KMS-11 (cell line): ENCODE results near the gene RAMP1.

ENCODE experiments used
- H2AFZ ChIP-seq: fragments of 200-600 bp; sonication (generic); 2 replicates; pipeline ENCODE4 v1.6.1; 2016; ENCODE audit warnings: antibody characterized with exemption, mixed run types, low read depth
- H3K27ac ChIP-seq: fragments of 200-600 bp; sonication (generic); 2 replicates; pipeline ENCODE4 v1.6.1; 2016; ENCODE audit warnings: mild to moderate bottlenecking, mixed run types
- H3K27me3 ChIP-seq: fragments of 200-600 bp; sonication (generic); 2 replicates; pipeline ENCODE4 v1.6.1; 2017; ENCODE audit warnings: mild to moderate bottlenecking, low read depth, mixed run types, moderate library complexity; ENCODE audit not compliant: insufficient read depth
- H3K36me3 ChIP-seq: fragments of 200-600 bp; sonication (generic); 2 replicates; pipeline ENCODE4 v1.6.1; 2017; ENCODE audit warnings: mild to moderate bottlenecking, mixed run types; ENCODE audit not compliant: insufficient read depth
- H3K4me1 ChIP-seq: fragments of 200-600 bp; sonication (generic); 2 replicates; pipeline ENCODE4 v1.6.1; 2016; ENCODE audit warnings: mild to moderate bottlenecking, low read depth, mixed run types; ENCODE audit not compliant: poor library complexity, severe bottlenecking
- H3K4me2 ChIP-seq: fragments of 200-600 bp; sonication (generic); 2 replicates; pipeline ENCODE4 v1.7.0; 2016; ENCODE audit warnings: mild to moderate bottlenecking, mixed run types
- H3K4me3 ChIP-seq: fragments of 200-600 bp; sonication (generic); IDR thresholded peaks from 2 replicates; pipeline ENCODE4 v1.6.1; 2017; ENCODE audit warnings: low read depth, low read length, mixed read lengths; ENCODE audit not compliant: insufficient read depth
- H3K79me2 ChIP-seq: fragments of 200-600 bp; sonication (generic); 2 replicates; pipeline ENCODE4 v1.6.1; 2016; ENCODE audit warnings: low read depth, mixed run types; ENCODE audit not compliant: insufficient read depth
- H3K9ac ChIP-seq: fragments of 200-600 bp; sonication (generic); 2 replicates; pipeline ENCODE4 v1.6.1; 2016; ENCODE audit warnings: mild to moderate bottlenecking, mixed run types
- H4K20me1 ChIP-seq: fragments of 200-600 bp; sonication (generic); 2 replicates; pipeline ENCODE4 v1.6.1; 2016; ENCODE audit warnings: mild to moderate bottlenecking, mixed run types; ENCODE audit not compliant: insufficient read depth
- TF ChIP-seq, protein P1 (sequence below): fragments of 200-600 bp; sonication (generic); conservative IDR thresholded peaks from 2 replicates; pipeline ENCODE4 v1.6.1; 2017; ENCODE audit warnings: low read depth, mild to moderate bottlenecking, antibody characterized with exemption, low read length, moderate library complexity, mixed read lengths

RAMP1 gene

DNA sequence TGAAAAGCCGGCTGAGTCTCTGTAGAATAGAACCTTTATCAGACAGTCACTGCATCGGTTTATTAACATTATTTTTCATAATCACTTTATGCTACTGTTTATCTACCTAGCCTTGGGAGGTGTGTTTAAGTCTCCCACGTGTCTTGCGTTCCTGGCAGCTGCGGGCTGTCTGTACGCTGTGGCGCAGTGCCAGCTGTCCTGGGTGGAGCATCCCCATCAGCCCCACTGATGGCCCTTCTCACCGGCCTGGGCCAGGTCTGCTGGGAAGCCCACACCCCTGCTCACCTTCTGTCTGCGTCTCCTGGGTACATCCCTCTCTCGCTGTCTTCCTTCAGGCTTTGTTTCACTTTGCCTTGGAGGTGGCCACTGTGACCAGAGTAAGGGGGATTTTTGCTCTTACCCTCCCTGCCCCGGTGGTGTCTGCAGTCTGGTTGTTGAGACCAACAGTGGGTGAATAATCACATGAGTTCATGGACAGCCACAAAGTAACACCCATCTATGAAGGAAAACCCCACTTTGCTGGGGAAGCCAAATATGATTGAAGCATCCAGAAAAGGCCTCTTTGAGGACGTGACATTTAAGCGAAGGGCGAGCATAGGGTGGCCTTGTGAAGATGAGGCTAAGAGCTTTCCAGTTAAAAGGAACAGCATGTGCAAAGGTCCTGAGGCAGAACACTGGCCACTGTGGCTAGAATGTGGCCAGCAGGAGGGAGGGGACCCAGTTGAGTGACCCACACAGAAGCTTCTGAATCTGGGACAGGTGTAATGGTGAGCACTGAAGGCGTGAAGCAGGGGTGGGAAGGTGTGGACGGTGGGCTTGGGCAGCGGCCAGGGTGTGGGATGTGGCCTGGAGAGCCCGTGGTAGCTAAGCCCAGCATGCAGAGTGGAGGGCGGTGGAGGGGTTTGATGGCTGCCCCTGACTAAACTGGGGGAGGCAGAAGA is 41.7 kb downstream of the RAMP1 start:
- Histone ChIP-seq H3K4me1 (no peaks in the 10 kb centered on the region), H3K27ac (no peak overlapping the region), H3K36me3 (no peaks in the 10 kb centered on the region), H3K79me2 (no peaks in the 10 kb centered on the region), H3K9ac (no peak overlapping the region), H3K27me3 (no peaks in the 10 kb centered on the region), H4K20me1 (no peaks in the 10 kb centered on the region), H3K4me3 (no peak overlapping the region), H3K4me2 (no peak overlapping the region), H2AFZ (no peak overlapping the region)
- TF ChIP-seq, protein P1, sequence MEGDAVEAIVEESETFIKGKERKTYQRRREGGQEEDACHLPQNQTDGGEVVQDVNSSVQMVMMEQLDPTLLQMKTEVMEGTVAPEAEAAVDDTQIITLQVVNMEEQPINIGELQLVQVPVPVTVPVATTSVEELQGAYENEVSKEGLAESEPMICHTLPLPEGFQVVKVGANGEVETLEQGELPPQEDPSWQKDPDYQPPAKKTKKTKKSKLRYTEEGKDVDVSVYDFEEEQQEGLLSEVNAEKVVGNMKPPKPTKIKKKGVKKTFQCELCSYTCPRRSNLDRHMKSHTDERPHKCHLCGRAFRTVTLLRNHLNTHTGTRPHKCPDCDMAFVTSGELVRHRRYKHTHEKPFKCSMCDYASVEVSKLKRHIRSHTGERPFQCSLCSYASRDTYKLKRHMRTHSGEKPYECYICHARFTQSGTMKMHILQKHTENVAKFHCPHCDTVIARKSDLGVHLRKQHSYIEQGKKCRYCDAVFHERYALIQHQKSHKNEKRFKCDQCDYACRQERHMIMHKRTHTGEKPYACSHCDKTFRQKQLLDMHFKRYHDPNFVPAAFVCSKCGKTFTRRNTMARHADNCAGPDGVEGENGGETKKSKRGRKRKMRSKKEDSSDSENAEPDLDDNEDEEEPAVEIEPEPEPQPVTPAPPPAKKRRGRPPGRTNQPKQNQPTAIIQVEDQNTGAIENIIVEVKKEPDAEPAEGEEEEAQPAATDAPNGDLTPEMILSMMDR = no peak

DNA sequence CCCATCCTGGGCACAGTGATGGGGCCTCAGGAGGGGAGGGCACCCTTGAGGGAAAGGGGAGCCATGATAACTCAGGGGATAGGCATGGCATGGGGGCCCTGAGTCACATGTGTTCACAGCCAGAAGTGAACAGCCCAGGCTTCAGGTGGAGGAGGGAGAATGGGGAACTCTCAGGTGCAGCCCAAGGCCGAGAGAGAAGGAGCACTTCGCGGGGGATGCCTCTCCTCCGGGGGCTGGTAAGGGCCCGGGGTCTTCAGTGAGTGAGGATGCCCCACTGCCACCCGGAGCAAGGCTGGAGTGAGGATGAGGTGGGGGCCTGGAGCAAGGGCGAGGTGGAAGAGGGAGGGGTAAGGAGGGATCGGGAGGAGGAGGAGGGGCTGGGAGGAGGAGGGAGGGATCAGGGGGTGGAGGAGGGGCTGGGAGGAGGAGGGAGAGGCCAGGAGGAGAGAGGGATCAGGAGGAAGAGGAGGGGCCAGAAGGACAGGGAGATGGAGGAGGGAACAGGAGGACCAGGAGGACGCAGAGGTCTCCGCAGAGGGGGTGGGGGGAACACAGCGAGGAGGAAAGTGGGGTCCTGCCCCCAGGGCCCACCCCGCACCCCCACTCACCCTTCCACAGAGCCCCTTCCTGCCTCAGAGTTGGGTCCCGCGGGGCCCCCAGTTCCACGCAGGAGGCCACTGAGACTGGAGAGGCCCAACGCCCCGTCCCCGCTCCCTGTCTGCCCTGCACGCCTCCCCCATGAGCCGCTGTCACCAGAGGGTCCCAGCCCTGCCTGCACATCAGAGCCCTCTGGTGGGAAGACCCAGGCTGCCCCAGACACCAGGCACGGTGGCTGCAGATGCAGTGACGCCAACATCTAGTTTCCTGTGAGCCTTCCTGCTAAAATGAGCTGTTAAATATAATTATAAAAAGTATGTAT is 42.8 kb downstream of the RAMP1 start:
- H3K9ac ChIP-seq = no peak overlapping the region
- no peaks in the 10 kb centered on the region for H3K27me3 ChIP-seq
- TF ChIP-seq, protein P1 = no peak
- H3K36me3 ChIP-seq = no peaks in the 10 kb centered on the region
- H3K4me3 ChIP-seq = no peak overlapping the region
- H3K27ac ChIP-seq = no peak overlapping the region
- H3K4me1 ChIP-seq = no peaks in the 10 kb centered on the region
- H3K79me2 ChIP-seq = no peaks in the 10 kb centered on the region
- H4K20me1 ChIP-seq = no peaks in the 10 kb centered on the region
- no peak overlapping the region for H2AFZ ChIP-seq
- H3K4me2 ChIP-seq = no peak overlapping the region

DNA sequence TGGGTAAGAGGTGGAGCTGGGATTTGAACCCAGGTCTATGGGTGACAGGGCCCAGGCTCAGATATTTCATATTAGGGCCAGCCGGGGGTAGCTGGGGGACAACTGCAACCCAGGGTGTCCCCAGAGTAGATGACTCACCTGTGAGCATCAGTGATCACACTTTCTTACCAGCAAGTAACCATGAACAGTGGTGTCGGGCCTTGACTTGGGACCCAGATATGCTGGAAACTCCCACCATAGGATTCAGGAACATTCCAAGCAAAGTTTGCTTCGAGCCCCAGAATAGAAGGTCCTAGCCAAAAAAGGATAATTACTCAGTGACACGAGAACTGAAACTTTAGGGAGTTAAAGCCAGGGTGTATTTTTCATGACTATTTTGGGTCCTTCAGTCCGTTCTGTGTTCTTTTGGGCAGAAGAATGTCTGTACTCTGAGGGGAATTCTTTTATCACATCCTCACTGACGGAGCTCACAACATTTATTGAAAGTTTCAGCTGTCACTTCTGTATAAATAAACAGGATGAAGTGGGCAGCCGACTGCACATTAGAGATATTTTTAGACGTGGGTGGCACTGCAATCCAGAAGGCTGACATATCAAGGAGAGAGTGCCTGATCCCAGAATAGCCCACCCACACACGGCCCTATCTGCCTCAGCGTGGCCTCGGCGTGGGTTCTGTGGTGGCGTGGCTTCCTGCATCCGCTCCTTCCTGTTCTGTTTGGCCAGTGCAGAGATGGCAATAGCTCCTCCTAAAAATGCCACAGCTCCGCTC is 45.6 kb downstream of the RAMP1 start:
- no peaks in the 10 kb centered on the region for H3K4me1 ChIP-seq
- no peaks in the 10 kb centered on the region for H3K27me3 ChIP-seq
- no peak overlapping the region for H2AFZ ChIP-seq
- no peak overlapping the region for H3K9ac ChIP-seq
- H3K27ac ChIP-seq = no peak overlapping the region
- no peak overlapping the region for H3K4me2 ChIP-seq
- H3K4me3 ChIP-seq = no peak overlapping the region
- no peaks in the 10 kb centered on the region for H3K79me2 ChIP-seq
- TF ChIP-seq, protein P1 = no peak
- no peaks in the 10 kb centered on the region for H3K36me3 ChIP-seq
- H4K20me1 ChIP-seq = no peaks in the 10 kb centered on the region

DNA sequence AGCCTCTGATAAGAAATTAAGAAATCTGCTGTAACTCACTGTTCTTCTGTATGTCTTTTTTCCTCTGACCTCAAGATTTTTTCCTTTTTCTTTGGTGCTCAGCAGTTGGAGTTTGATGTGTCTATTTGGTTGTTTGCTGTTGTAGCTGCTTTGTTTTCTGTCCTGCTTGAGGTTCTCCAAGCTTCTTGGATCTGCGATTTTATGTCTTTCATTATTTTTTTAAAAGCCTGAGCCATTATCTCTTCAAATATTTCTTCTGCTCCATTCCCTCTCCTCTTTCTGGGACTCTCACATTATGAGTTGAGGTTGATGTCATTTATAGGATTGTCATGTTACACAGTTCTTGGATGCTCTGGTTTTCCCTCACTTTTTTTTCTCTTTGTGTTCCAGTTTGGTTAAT is 47.7 kb downstream of the RAMP1 start:
- H3K4me3 ChIP-seq = no peak overlapping the region
- no peak overlapping the region for H3K4me2 ChIP-seq
- no peaks in the 10 kb centered on the region for H3K36me3 ChIP-seq
- TF ChIP-seq, protein P1 = no peak
- H3K27ac ChIP-seq = no peak overlapping the region
- no peak overlapping the region for H3K9ac ChIP-seq
- no peak overlapping the region for H2AFZ ChIP-seq
- H4K20me1 ChIP-seq = no peaks in the 10 kb centered on the region
- no peaks in the 10 kb centered on the region for H3K27me3 ChIP-seq
- no peaks in the 10 kb centered on the region for H3K79me2 ChIP-seq
- H3K4me1 ChIP-seq = no peaks in the 10 kb centered on the region
